BLaER1 (cell line): ENCODE results near the gene CIDEB.
A peak's percentile ranks its signal among the peaks of the same experiment; 100 is the strongest.

Experiments
- H3K27ac ChIP-seq: shearing (Covaris generic); formaldehyde crosslinking; 2 replicates; pipeline ENCODE4 v1.8.1; 2022
- H3K27me3 ChIP-seq: shearing (Covaris generic); formaldehyde crosslinking; 2 replicates; pipeline ENCODE4 v1.8.1; 2022
- H3K36me3 ChIP-seq: shearing (Covaris generic); formaldehyde crosslinking; 2 replicates; pipeline ENCODE4 v1.8.1; 2022
- H3K4me1 ChIP-seq: shearing (Covaris generic); formaldehyde crosslinking; 2 replicates; pipeline ENCODE4 v1.8.1; 2022
- H3K4me2 ChIP-seq: shearing (Covaris generic); formaldehyde crosslinking; 2 replicates; pipeline ENCODE4 v1.8.1; 2022
- H3K4me3 ChIP-seq: shearing (Covaris generic); formaldehyde crosslinking; 2 replicates; pipeline ENCODE4 v1.8.1; 2022
- H3K9ac ChIP-seq: shearing (Covaris generic); formaldehyde crosslinking; 2 replicates; pipeline ENCODE4 v1.8.1; 2022
- H3K9me3 ChIP-seq: shearing (Covaris generic); formaldehyde crosslinking; 2 replicates; pipeline ENCODE4 v1.8.1; 2022
- H4K20me1 ChIP-seq: shearing (Covaris generic); formaldehyde crosslinking; 2 replicates; pipeline ENCODE4 v1.8.1; 2022
- Cebpa-rat ChIP-seq: shearing (Covaris generic); IDR thresholded peaks from 2 replicates; pipeline ENCODE4 v1.8.1; 2022

CIDEB gene

GRCh38 chr14:24308342-24309124 is 756 bp upstream of the CIDEB start:
- peaks cover 58% of the 10 kb centered on the region for H3K4me1 ChIP-seq
- no peak overlapping the region for H3K4me3 ChIP-seq
- H3K9me3 ChIP-seq, result no peaks in the 10 kb centered on the region
- H3K4me2 ChIP-seq, result 0 out of 2 replicates have a peak overlapping the region, but pooled peaks have one; percentile 31
- H3K27ac ChIP-seq, result no peak overlapping the region
- no peak for TF ChIP-seq Cebpa-rat
- H4K20me1 ChIP-seq, result peaks cover 10% of the 10 kb centered on the region
- H3K36me3 ChIP-seq, result peaks cover 61% of the 10 kb centered on the region
- H3K9ac ChIP-seq, result no peak overlapping the region
- no peaks in the 10 kb centered on the region for H3K27me3 ChIP-seq

GRCh38 chr14:24307156-24307574 is 612 bp downstream of the CIDEB start:
- Histone ChIP-seq H3K27ac (no peak overlapping the region), H3K9me3 (no peaks in the 10 kb centered on the region), H3K4me3 (no peak overlapping the region), H3K4me1 (peaks cover 44% of the 10 kb centered on the region), H3K36me3 (peaks cover 75% of the 10 kb centered on the region), H3K9ac (no peak overlapping the region), H4K20me1 (peaks cover 15% of the 10 kb centered on the region), H3K27me3 (no peaks in the 10 kb centered on the region), H3K4me2 (no peak overlapping the region)
- TF ChIP-seq Cebpa-rat, result no peak

DNA sequence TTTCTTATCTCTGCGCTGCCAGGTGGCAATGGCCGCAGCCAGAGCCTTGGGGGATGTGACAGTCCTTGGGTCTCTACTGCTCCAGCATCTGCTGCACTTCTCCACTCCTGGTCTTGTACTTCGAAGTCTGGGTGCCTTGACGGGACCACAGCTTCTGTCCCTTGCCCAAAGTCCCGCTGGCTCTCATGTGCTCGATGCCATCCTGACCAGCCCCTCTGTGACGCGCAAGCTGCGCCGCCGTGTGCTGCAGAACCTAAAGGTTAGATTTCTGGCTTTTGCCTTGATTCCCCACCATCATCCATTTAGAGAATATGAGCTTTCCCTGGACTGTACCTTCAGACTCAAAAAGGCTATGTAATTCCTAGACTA is 3.8 kb downstream of the CIDEB start:
- TF ChIP-seq Cebpa-rat, result no peak
- no peaks in the 10 kb centered on the region for H3K27me3 ChIP-seq
- H4K20me1 ChIP-seq, result peaks cover 25% of the 10 kb centered on the region
- H3K4me2 ChIP-seq, result no peak overlapping the region
- no peak overlapping the region for H3K27ac ChIP-seq
- H3K9ac ChIP-seq, result no peak overlapping the region
- peaks cover 33% of the 10 kb centered on the region for H3K4me1 ChIP-seq
- H3K36me3 ChIP-seq, result peaks cover 82% of the 10 kb centered on the region
- H3K4me3 ChIP-seq, result no peak overlapping the region
- no peaks in the 10 kb centered on the region for H3K9me3 ChIP-seq

GRCh38 chr14:24300326-24300980 is 7.3 kb downstream of the CIDEB start:
- Histone ChIP-seq H3K27ac (peak overlapping the region; percentile 76), H4K20me1 (peaks cover 25% of the 10 kb centered on the region), H3K4me3 (peak overlapping the region; percentile 87), H3K4me1 (peaks cover 53% of the 10 kb centered on the region), H3K4me2 (peak overlapping the region; percentile 99), H3K9me3 (no peaks in the 10 kb centered on the region), H3K36me3 (peaks cover 56% of the 10 kb centered on the region), H3K27me3 (no peaks in the 10 kb centered on the region), H3K9ac (peak overlapping the region; percentile 88)
- TF ChIP-seq Cebpa-rat, result no peak

DNA sequence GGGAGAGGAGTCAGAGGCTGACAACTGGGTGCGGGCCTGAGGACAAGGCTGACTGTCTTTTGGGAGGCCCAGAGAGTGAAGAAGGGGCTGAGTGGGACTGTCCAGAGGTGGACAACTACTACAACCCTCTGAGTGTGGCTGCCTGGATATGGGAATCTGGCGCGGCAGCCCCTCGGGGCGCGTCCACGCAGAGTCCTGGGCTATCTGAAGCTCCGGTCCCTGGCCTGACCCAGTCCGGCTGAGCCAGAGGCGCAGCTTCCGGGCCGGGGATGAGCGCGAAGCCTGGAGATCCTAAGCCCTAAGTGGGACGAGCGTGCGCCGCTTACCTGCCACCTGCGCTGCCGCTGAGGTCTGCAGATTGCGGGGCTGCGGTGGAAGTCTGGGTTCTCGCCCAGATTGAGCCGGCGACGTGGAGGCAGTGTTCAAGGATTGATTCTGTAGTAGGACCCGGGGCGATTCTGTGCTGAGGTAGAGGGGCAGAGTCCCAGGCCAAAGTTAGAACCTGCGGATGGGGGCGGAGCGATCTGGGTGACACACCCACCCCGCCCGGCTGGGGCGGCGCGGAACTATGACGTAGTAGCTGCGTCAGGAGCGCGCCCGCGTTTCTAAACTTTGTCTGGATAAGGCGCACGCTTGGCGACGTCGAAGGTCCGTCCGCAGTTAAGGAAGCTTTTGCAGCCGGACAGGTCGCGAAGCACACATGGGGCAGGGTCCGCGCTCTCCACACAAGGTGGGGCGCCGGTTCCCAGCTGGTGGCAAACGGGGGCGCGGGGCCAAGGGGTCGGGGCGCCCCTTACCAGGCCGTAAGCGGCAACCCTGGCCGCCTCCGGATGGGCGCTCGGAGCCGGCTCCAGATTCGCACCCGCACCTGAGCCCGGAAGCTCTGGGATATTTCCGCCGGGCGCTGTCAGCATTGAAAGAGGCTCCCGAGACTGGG is 8.3 kb downstream of the CIDEB start, which contains the start of the genes DHRS1 and NOP9:
Gene DHRS1 (minus strand): TSS at position 526 of the 937 bp plus-strand sequence. CDS start 674 bp downstream, outside the sequence.
Gene NOP9 (plus strand): TSS at position 596 of the 937 bp plus-strand sequence. CDS start 105 bp downstream, at position 701.
- TF ChIP-seq Cebpa-rat, result no peak
- peaks cover 25% of the 10 kb centered on the region for H4K20me1 ChIP-seq
- H3K27me3 ChIP-seq, result no peaks in the 10 kb centered on the region
- no peaks in the 10 kb centered on the region for H3K9me3 ChIP-seq
- H3K4me3 ChIP-seq, result peak within 1 kb of the TSS; percentile 87
- peaks cover 50% of the 10 kb centered on the region for H3K36me3 ChIP-seq
- H3K9ac ChIP-seq, result peak within 1 kb of the TSS; percentile 88
- H3K4me1 ChIP-seq, result peaks cover 53% of the 10 kb centered on the region
- H3K27ac ChIP-seq, result peak within 1 kb of the TSS; percentile 76
- peak within 1 kb of the TSS; percentile 99 for H3K4me2 ChIP-seq

DNA sequence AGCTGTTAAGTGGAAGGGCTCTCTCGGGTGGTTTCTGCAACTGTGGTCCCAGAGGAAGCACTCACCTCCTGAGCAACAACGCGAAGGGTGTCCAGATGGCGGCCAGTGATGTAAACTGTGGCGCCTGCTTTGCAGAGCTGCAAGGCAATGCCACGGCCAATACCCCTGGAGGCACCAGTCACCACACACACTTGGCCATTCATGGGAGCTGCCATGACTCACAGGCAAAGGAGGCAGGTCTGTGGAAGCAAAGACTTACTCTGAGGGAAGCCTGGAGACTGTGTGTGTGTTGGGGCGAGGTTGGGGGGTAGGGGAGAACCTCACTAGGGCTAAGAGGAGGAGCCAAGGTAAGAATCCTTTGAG is 8.9 kb downstream of the CIDEB start:
- peak overlapping the region; percentile 99 for H3K4me2 ChIP-seq
- peaks cover 44% of the 10 kb centered on the region for H3K36me3 ChIP-seq
- peaks cover 53% of the 10 kb centered on the region for H3K4me1 ChIP-seq
- no peaks in the 10 kb centered on the region for H3K9me3 ChIP-seq
- peaks cover 25% of the 10 kb centered on the region for H4K20me1 ChIP-seq
- no peaks in the 10 kb centered on the region for H3K27me3 ChIP-seq
- no peak for TF ChIP-seq Cebpa-rat
- peak overlapping the region; percentile 76; the same call in 1 of the 2 replicates for H3K27ac ChIP-seq
- H3K4me3 ChIP-seq, result peak overlapping the region; percentile 87
- peak overlapping the region; percentile 88 for H3K9ac ChIP-seq

- no peak overlapping the region for H3K4me3 ChIP-seq
- H3K4me1 ChIP-seq, result peaks cover 53% of the 10 kb centered on the region
- H3K36me3 ChIP-seq, result peaks cover 41% of the 10 kb centered on the region
- no peak overlapping the region for H3K27ac ChIP-seq
- TF ChIP-seq Cebpa-rat, result no peak
- no peaks in the 10 kb centered on the region for H3K9me3 ChIP-seq
- H3K4me2 ChIP-seq, result peak overlapping the region; percentile 62
- peaks cover 22% of the 10 kb centered on the region for H4K20me1 ChIP-seq
- 0 out of 2 replicates have a peak overlapping the region, but pooled peaks have one; percentile 57 for H3K9ac ChIP-seq
- no peaks in the 10 kb centered on the region for H3K27me3 ChIP-seq
Observed at GRCh38 chr14:24297190-24297964, 10.4 kb downstream of the CIDEB start.

DNA sequence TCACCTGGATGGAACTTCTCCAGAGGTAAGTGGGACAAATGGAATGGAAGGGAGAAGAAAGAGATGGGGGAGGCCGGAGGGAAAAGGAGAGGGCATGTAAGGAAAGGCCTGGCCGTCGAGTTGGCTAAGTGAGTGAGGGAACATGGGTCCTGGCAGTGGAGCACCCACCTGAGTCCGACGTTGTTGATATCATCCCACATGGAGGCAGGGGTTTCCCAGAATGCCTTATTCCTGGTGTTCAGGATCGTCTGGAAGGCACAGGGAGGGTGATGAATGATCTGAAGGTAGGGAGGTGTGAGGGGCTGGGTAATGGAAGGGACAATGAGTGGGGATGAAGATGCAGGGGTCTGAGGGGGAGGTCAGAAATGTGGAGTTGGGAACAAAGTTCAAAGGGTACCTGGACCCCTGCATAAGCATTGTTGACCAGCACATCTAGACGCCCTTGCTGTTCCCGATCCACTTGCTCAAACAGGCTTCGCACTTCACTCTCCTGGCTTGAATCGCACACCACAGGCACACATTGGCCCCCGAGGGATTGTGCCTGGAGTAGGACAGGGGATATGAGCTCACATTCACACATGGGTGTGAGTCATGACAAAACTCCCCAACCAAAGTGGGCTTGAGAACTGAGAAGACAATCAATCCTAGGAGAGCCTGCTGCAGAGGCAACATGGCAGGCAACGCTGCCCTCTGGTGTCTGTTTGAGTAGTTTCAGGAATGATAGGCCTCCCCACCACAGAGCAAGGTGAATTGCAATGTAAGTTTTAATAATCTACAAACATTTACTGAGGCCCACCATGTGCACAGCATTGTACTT is 11.2 kb downstream of the CIDEB start:
- Histone ChIP-seq H3K27ac (peak overlapping the region; percentile 5; the same call in 1 of the 2 replicates), H3K9ac (peak overlapping the region; percentile 57), H4K20me1 (peaks cover 15% of the 10 kb centered on the region), H3K27me3 (no peaks in the 10 kb centered on the region), H3K4me2 (peak overlapping the region; percentile 62), H3K9me3 (no peaks in the 10 kb centered on the region), H3K4me3 (no peak overlapping the region), H3K36me3 (peaks cover 41% of the 10 kb centered on the region), H3K4me1 (peaks cover 50% of the 10 kb centered on the region)
- TF ChIP-seq Cebpa-rat, result no peak
